SH-SY5Y (cell line): ENCODE data around the gene KRT73.

Experiments
- GATA2 ChIP-seq: IDR thresholded peaks from 2 replicates; pipeline ENCODE4 v1.6.1; 2011; ENCODE audit warnings: mild to moderate bottlenecking, low read depth, low read length
- GATA3 ChIP-seq: IDR thresholded peaks from 2 replicates; pipeline ENCODE4 v1.6.1; 2011; ENCODE audit warnings: low read depth, mild to moderate bottlenecking, low read length, moderate library complexity

Gene KRT73

GRCh38 chr12:52618216-52618615, at the start of gene KRT73:
Gene KRT73, minus strand, starts transcription at chr12:52618559. Its CDS starts 35 bp downstream, at chr12:52618524.
- TF ChIP-seq GATA3 (no peak), GATA2 (no peak)

- TF ChIP-seq GATA3, result no peak
- TF ChIP-seq GATA2, result no peak
Observed at GRCh38 chr12:52667931-52668330, 49.6 kb upstream of the KRT73 start.

- TF ChIP-seq GATA3 (no peak), GATA2 (no peak)
Observed at GRCh38 chr12:52667509-52667908, 49.1 kb upstream of the KRT73 start.

GRCh38 chr12:52666471-52666870, 48.1 kb upstream of the KRT73 start:
- TF ChIP-seq GATA2, result no peak
- no peak for TF ChIP-seq GATA3

GRCh38 chr12:52663420-52663819, 45.1 kb upstream of the KRT73 start:
- TF ChIP-seq GATA3 (no peak), GATA2 (no peak)

GRCh38 chr12:52662918-52663229, 44.5 kb upstream of the KRT73 start:
- TF ChIP-seq GATA2 (no peak), GATA3 (no peak)

GRCh38 chr12:52662093-52662917, 43.9 kb upstream of the KRT73 start:
- TF ChIP-seq GATA3, result no peak
- TF ChIP-seq GATA2, result no peak

GRCh38 chr12:52661668-52662067, 43.3 kb upstream of the KRT73 start:
- TF ChIP-seq GATA3 (no peak), GATA2 (no peak)

- TF ChIP-seq GATA3, result no peak
- no peak for TF ChIP-seq GATA2
Observed at GRCh38 chr12:52660934-52661499, 42.7 kb upstream of the KRT73 start.

- TF ChIP-seq GATA3 (no peak), GATA2 (no peak)
Observed at GRCh38 chr12:52659951-52660350, 41.6 kb upstream of the KRT73 start.

- TF ChIP-seq GATA3, result no peak
- TF ChIP-seq GATA2, result no peak
Observed at GRCh38 chr12:52659395-52659794, 41.0 kb upstream of the KRT73 start.

GRCh38 chr12:52658196-52658595, 39.8 kb upstream of the KRT73 start:
- TF ChIP-seq GATA2, result no peak
- TF ChIP-seq GATA3, result no peak

- TF ChIP-seq GATA2 (no peak), GATA3 (no peak)
Observed at GRCh38 chr12:52657250-52657902, 39.0 kb upstream of the KRT73 start.

GRCh38 chr12:52656616-52657015, 38.3 kb upstream of the KRT73 start:
- no peak for TF ChIP-seq GATA3
- TF ChIP-seq GATA2, result no peak

- TF ChIP-seq GATA2 (no peak), GATA3 (no peak)
Observed at GRCh38 chr12:52655720-52656124, 37.4 kb upstream of the KRT73 start.
